ENCODE data around the gene KIAA0408.
A peak's percentile ranks its signal among the peaks of the same experiment; 100 is the strongest.
"Not testable (repeated sequence)": the region's sequence is repeated elsewhere in the genome, so short reads cannot be mapped to it uniquely, and the experiment has no call there.

Gene KIAA0408

DNA sequence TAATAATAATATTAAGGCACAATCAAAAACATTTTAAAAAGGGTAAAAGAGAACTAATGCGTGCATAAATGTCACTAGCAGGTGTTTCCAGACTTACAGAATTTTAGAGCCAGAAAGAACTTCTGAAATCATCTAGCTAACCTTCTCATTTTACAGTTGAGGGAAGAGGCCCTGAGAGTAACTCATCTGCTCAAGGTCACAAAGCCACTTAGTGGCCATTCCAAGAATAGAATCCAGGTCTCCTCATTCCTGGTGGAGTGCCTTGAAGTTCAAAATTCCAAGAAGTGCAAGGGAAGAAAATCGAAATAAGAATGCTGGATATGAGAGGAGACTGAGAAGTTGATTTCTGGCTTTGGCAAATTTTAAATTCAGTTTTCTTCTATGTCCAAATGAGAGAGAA is 3.2 kb upstream of the KIAA0408 start:
- no peak for DNase-seq

DNA sequence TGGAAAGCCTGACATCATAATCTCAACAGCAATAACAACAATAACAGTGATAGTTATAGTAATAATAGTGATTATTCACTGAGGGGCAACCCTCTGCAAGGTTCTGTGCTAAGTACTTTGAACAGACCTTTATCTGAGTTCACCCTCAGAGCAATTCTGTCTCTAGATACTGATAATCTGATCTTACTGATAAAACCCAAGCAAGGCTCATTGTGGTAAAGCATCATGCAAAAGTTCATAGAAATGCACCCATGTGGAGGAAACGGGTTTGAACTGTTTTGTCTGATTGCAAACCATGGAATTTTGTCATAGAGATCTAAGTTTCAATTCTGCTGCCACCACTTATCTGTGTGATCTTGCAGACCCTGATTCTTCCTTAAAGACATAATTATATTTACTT is 1.3 kb upstream of the KIAA0408 start:
- no peak for DNase-seq

DNA sequence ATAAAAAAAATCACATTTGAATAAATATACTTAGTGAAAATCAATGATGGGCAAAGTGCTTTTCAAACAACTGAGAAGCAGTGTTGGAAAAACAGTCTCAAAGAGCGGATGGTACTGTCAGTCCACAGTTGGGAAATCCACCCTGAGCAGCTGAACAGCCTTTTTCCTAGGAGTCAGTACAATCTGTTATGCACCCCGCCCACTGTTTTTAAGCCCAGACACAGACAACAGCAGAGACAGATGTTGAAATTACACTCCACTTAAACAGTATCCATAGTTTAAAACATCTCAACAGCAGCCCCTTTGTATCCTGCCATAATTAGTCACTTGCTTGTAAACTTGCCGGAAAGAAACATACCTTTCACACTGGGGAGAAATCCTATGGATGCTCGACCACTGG is 372 bp downstream of the KIAA0408 start:
- DNase-seq: no peak

DNA sequence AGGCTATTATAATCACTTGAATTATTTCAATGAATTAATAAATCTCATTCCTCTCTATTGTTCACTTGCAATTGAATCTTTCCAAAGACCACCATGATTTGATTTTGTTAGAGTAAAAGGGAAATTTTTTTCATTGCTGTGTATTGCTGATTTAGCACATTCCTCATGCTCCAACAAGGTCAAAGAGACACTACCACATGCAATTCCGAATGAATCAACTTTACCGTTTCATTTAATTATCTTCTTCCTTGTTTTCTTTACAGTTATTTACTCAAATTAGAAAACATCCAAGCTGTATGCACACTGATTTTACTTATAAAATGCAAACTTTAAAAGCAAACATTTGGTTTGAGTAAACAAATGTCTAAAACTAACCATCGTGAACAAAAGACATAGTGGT is 967 bp downstream of the KIAA0408 start:
- no peak for DNase-seq

DNA sequence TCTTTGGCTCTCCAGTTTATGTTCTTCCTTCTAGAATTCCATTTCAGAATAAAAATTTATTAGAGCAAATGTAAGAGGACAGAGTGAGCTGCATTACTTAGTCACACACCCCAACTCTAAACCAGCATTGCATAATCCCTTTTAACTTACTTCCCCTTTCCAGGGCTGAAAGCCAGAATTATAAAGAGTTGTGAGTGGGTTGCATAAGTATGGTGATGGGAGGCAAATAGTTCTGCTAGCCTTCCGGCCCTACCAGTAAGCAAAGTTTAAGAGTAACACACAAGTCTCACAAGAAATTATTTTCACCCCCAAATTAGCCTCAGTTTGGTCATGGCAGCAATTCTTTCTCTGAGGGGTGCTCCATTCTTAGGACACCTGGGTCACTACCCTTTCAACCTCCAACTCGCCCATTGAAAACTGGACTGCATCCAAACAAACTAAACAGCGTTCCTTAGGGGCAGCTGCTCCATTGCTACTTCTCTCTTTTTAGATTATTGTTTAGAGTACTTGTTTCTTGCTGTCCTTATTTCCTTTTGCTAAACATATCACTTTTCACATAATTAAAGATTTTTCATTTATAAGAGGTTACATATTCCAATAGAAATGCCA is 1.6 kb downstream of the KIAA0408 start:
- no peak for DNase-seq

DNA sequence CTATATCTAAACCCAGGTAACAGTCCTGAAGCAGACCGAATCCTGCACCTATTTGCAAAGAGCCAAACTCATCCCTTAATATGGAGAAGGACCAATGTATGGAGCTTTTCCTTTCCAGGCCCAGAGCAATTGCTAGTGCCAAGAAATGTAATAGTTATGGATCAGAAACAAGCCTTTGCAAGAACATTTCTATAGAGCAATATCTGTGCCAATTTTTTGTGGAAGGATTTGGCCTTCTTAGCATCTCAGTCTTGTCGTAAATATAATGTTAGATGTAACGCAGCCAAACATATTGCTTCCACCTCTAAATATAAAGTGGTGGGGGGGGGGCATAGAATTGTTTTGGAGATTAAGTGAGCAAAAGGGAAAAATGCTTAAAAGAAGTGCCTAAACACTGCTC is 2.7 kb downstream of the KIAA0408 start:
- DNase-seq: no peak

DNA sequence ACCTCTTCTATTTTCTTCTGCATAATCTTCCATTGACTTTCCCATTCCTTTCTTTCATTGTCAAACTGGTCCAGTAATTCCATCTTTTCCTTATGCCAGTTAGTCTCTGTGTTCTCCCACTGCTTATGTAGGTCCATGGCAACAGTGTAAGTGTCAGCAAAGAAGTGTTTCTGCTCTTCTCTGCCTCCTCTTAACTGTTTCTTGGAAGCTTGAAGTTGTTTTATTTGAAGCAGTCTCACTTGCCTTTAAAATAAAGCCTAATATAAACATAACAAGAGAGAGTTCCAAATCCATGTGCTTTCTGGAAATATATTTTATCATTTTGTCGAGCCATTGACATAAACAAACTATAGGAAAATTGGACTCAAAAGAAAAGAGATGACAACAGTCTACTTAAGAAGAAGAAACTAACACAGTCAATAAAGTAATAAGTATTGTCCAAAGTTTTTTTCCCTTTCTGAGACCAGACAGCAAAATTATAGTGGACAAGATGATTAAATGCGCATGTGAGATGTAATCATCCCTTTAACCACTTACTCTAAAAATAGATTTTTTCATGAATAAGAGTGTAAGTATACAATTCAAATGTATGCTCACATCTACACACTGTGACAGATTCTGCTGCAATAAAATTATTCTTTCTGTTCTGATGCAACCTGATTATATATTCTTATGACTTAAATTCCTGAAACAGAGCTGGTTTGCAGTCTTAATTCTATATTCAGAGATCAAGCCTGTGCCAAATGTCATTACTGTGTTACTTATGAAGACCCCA is 5.2 kb downstream of the KIAA0408 start:
- DNase-seq: no peak

DNA sequence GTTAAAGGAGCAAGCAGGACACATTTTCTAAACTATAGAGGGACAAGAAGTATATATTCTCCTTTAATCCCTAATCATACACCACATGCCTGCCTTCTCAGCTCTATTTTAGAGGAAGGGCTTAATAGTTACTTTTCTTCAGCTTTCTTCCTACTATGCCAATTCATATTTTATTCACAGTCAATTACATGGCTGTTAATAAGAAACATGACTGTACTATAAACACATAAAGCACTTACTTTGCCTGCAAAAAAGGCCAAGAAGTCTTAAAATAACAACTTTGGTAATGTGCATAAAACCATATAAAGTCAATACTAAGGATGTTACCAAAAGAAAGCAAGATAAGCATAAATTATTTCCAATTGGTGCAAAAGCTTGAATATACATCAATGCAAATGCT is 6.4 kb downstream of the KIAA0408 start:
- no peak for DNase-seq

DNA sequence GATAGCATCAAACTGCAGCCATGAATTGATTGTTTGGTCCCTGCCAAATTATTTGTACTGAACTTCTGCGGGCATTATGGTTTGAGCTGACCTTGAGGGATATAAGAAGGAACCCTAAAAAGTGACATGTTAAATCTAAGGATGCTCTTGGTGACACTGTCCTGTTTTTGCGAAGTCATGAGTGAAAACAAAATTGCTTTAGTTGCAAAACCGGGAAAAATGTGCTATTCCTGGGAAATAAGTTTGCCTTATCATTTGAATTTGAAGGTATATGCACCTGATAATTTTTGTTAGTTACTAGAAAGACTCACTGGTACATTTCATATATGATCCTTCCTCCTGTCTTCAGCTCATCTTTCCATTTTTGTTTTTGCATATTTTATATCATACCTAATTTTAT is 7.8 kb downstream of the KIAA0408 start:
- DNase-seq: no peak

DNA sequence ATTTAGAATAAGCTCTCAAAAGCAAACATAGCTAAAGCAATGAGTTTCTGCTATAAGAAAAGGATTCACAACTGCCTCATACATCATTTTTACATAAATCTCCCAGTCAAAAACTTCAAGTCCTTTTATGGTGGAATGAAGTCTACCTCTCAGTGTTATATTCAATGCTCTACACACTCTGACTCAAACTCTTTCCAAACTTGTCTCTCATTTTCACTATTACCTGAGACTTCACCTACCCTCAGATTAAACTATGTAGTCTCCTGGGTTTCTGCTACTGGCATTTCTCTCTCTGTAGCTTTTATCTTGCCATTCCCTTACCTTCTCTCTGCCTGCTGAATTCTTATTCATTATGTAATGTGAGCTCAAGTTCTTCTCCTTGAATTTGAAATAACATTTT is 11.4 kb downstream of the KIAA0408 start:
- no peak for DNase-seq

DNA sequence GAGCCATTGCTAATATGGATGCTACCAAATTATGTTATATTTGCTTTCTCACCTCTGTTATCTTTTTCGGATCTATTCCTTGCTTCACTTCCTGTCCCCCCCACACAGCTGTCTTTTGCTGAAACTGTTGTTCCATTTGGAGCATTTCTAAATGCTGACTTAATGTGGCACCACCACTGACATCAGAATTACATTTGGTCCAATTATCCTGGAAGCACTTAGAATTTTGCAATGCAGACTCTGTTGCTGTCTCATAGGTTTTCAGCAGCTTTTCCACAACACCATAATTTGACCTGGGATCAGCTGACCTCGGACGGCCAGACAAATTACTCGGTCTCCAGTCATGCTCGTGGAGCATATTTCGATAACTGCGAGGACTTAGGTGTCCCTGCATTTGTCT is 12.8 kb downstream of the KIAA0408 start:
- no peak for DNase-seq

DNA sequence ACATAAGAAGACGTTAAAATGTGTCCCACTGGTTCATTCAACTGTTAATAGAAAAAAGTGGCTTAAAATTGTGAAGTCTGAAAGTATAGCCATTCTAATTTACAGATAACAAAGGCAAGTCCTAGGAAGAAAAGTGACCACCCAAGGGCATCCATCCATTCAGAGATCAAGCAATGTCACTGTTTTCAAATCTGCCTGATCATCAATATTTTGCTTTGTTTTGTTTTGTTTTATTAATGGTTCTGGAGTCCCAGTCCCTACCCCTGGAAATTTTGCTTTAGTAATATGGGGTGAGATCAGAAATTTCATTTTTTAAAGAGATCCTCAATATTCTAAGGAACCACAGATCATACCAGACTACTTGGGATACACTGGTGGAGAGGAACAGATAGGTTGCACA is 17.3 kb downstream of the KIAA0408 start:
- no peak for DNase-seq

DNA sequence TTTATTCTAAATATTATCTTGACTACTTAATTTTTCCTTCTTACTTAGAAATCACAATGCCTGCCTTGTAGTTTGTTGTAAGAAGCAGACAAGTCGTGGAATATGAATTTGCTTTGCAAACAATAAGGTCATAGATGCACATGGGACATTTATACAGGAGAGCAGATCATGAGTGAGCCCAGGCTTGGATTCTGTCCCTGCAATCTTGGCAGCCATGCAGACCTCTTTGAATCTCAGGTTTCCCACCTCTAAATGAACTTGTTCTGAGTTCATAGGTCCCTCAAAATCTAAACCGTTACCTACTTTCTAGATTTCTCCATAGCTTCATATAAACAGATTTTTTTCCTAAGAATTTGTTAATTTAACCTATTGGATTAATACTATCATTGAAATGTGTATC is 19.5 kb downstream of the KIAA0408 start:
- no peak for DNase-seq

DNA sequence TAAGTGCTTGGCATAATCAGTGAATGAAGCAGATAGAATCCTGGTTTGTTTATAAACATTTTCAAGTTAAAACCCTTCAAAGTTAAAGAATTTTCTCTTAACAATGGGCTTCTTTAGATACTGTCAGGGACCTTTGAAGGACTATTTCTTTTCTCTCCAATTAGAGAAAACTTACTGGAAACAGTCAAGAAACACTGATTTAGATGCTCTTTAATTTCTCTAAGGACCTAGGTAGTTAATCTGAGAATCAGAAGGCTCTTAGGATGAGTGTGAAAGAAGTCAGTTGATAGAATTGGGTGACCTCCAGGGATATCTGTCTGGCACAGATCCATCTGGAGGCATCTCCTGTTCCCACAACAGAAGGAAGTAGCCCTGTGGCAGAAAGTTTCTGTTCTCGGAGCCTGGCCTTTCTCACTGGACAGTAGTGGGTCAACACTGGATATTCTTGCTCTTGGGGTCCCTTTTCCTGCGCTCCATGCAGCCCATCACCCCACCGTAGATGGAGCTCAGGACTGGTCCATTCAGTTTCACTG is 22.5 kb downstream of the KIAA0408 start:
- no peak for DNase-seq

DNA sequence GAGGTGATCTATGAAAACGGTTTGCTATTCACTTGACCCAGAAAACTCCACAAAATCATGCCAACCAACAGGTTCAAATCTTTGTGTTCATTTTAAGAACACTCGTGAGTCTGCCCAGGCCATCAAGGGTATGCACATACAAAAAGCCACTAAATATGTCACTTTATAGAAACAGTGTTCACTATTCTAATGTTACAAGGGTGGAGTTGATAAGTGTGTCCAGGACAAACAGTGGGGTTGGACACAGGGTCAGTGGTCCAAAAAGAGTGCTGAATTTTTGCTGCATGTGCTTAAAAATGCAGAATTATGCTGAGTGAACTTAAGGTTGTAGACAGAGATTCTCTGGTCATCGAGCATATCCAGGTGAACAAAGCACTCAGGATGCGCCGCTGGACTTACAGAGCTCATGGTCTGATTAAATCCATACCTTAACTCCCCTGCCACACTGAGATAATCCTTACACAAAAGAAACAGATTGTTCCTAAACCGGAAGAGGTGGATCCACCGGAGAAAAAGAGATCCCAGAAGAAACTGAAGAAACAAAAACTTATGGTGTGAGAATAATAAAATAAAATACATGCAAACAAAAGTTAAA is 23.5 kb downstream of the KIAA0408 start:
- no peak for DNase-seq

DNA sequence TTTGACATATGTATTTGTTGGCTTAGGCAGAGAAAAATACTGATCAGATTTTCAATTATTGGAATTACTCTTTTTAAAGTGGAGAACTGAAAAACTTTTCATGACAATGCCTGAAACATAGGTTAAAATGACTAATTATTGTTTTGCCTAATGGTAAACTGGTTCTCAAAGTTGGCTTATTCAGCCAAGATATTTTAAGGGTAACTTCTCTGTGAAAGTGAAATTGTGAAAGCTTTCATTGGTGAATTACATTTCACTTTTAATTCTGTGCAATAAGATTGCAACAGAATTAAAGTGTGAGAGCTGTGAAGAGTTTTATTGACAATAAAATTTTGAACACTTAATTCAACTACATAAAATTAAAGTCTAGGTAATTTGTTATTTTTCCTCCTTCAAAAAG is 24.5 kb downstream of the KIAA0408 start:
- DNase-seq: no peak

DNA sequence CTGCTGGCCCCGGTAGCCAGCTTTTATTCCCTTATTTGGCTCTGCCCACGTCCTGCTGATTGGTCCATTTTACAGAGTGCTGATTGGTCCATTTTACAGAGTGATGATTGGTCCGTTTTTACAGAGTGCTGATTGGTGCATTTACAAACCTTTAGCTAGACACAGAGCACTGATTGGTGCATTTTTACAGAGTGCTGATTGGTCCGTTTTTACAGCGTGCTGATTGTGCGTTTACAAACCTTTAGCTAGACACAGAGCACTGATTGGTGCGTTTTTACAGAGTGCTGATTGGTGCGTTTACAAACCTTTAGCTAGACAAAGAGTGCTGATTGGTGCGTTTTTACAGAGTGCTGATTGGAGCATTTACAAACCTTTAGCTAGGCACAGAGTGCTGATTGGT is 30.6 kb downstream of the KIAA0408 start:
- not testable (repeated sequence) for DNase-seq

DNA sequence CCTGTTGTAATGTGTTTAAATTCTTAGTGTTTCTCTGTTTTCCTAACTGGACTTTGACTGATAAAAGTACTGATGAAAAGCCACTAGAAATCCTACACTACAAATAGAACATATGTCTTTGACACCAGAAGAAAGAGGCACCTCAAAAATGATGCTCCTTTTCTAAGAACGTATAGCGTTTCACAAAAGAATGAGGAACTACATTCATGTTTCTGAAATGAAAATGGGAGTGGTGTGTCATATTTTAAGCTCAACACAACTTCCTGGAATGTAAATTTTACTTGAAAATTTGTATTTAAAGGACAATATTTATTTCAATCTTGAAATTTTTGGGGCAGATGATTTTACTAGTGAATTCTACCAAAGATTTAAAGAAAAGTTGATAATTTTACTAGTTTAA is 35.3 kb downstream of the KIAA0408 start:
- DNase-seq: no peak

DNA sequence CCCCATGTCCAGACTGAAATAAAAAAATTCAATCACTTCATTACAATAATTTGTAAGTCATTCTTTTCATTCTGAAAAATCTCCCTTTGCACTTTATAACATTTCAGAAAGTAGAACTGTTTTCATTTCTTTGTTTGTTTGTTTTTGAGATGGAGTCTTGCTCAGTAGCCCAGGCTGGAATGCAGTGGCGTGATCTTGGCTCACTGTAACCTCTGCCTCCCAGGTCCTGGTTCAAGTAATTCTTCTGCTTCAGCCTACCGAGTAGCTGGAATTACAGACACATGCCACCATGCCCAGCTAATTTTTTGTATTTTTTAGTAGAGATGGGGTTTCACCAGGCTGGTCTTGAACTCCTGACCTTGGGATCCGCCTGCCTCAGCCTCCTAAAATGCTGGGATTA is 38.0 kb downstream of the KIAA0408 start:
- DNase-seq: not testable (repeated sequence)

DNA sequence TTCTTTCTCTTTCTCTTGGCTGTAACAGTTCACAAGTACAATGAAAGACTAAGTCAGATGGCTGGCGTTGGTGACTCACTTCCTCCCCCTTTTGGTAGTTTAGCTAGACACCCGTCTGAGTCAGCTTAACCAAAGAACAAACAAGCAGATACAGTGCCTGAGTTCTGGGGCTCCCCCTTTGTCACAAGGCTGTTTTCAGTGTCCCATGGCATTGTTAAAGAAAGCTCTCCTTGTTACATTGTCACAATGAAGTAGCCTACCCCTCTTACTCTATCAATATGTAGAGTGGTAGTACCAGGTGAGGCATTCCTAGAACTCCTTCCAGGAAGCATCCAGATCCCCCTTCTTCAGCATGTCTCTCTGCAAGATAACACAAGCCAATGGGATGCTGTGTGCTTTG is 38.6 kb downstream of the KIAA0408 start:
- DNase-seq: no peak

DNA sequence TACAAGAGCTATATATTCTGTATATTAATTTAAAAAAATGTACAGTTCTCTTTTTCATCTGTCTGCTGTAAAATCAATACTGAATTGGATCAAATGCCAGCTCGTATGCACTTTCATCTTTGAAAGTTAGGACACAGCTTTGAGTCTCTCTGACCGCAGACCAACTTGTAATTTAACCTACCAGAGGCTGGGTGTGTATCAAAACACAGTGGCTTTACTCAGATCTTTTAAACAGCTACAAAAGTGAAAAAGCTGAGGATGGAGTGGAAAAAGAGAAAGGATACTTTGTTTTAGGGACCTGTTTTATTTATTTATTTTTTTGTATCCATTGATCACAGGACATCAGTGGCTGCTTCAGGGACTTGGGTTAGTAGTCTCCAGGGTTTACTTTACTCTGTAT is 44.1 kb downstream of the KIAA0408 start:
- DNase-seq: no peak

DNA sequence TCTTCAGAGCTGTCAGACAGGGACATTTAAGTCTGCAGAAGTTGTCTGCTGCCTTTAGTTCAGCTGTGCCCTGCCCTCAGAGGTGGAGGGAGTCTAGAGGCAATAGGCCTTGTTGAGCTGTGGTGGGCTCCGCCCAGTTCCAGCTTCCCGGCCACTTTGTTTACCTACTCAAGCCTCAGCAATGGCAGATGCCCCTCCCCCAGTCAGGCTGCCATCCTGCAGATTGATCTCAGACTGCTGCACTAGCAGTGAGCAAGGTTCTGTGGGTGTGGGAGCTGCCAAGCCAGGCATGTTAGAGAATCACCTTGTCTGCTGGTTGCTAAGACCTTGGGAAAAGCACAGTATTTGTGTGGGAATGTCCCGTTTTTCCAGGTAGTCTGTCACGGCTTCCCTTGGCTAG is 46.1 kb downstream of the KIAA0408 start:
- DNase-seq: peak in 1 of 2 experiments; percentile 19

DNA sequence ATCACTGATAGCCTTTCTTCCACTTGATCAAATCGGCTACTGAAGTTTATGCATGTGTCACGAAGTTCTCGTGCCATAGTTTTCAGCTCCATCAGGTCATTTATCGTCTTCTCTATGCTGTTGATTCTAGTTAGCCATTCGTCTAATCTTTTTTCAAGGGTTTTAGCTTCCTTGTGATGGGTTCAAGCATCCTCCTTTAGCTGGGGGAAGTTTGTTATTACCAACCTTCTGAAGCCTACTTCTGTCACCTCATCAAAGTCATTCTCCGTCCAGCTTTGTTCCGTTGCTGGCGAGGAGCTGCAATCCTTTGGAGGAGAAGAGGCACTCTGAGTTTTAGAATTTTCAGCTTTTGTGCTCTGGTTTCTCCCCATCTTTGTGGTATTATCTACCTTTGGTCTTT is 47.2 kb downstream of the KIAA0408 start:
- DNase-seq: not testable (repeated sequence)

Data from NCI-H187 (cell line).